Measurements from ENCODE around the gene TNFSF15.

DNA sequence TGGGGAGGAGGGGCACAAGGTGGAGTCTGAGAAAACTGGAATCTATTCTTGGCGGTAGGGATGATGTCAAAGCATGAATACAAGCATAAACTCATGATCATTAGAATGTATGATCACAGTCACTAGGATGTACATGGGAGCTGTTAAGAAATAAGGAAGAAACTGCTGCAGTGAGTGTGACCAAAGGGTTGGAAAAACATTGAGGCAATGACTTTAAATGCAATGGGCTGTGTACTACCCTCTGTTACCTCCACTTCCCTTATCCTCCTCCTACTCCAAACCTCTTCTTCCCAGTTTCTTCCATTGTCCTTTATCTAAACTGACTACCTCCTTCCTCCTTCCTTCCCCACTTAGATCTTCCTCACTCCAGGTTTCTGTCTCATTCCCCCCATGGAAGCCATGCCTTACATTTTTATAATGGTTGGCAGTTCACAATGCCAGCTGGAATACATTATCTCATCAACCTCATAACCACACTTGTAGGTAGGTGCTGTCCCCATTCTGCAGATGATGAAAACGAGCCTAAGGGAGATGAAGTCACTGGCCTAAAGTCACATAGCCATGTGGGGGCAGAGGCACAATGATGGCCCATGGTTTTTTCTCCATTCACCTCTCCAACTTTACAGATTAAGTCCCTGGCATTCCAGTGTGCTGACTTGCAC is 21.9 kb upstream of the TNFSF15 start:
- no peak for TF ChIP-seq EP300 (IDR thresholded peaks at IDR 0.05)
- TF ChIP-seq, protein P1, sequence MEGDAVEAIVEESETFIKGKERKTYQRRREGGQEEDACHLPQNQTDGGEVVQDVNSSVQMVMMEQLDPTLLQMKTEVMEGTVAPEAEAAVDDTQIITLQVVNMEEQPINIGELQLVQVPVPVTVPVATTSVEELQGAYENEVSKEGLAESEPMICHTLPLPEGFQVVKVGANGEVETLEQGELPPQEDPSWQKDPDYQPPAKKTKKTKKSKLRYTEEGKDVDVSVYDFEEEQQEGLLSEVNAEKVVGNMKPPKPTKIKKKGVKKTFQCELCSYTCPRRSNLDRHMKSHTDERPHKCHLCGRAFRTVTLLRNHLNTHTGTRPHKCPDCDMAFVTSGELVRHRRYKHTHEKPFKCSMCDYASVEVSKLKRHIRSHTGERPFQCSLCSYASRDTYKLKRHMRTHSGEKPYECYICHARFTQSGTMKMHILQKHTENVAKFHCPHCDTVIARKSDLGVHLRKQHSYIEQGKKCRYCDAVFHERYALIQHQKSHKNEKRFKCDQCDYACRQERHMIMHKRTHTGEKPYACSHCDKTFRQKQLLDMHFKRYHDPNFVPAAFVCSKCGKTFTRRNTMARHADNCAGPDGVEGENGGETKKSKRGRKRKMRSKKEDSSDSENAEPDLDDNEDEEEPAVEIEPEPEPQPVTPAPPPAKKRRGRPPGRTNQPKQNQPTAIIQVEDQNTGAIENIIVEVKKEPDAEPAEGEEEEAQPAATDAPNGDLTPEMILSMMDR (IDR thresholded peaks at IDR 0.05) = no peak
- TF ChIP-seq POLR2AphosphoS5 (IDR thresholded peaks at IDR 0.05) = no peak
